HG02642 (cell line): ENCODE results near the gene PIR.

Experiments used
- ATAC-seq: cut with Tn5 transposase; IDR thresholded peaks from one replicate; pipeline ENCODE4 v1.9.1; 2021; ENCODE audit warnings: mild to moderate bottlenecking; ENCODE audit not compliant: unreplicated experiment, poor library complexity

Gene PIR

DNA sequence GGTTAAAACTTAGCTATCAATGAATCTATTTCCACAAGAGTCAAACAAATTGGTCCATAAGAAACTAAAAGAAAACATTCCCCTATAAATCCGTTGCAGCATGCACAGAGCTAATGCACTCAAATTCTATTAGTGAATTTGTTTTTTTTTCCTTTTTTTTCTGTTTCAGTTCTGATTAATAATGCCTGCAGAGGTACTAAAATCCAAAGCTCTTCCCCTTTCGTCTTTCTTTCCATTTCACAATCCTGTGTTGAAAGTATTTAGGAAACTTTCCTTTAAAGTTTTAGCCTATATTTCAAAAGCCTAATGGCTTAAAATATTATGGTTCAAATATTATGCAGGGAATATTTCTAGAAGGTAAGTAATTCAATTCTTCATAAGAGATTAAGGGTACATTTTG, 63.1 kb downstream of the PIR start:
- ATAC-seq, result no peak

DNA sequence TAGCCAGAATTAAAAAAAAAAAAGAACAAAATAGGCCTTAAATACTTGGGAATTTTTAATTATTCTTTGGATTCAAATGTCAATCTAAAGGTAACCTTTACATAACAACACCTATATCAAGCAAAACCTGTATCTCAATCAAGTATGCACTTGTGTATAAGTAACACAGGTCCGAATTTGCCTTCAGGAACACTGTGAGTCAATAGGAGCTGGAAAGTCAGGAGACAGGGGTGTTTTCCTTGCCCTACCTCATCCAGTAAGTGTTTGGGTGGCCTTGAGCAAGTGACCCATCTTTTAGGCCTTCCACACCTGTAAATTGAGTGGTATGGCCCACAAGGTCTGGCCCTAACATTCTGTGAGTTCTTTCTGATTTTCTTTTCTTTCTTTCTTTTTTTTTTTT, 68.1 kb downstream of the PIR start:
- ATAC-seq, result no peak

DNA sequence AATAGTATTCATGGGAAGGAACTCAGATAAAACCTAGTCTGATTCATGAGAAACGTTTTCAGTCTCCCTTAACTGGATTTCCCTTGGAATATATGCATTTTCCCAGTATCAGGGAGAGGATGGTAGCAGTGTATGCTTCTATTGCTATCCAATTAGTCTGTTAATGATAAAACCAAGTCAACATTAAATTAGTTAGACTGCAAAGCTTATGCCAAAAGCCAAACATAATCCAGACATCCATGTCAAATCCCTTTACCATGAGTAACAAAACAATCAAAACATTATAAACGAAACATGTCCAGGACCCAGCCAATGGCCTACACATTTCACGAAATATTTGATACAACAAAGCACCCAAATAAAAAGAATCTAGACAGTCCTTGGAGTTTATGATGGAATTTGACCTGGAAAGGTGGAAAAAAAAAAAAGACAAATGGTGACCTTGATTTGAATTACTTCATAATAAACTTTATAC, 74.4 kb downstream of the PIR start:
- no peak for ATAC-seq

- no peak for ATAC-seq
Observed at GRCh38 chrX:15418041-15418706, 75.0 kb downstream of the PIR start.

DNA sequence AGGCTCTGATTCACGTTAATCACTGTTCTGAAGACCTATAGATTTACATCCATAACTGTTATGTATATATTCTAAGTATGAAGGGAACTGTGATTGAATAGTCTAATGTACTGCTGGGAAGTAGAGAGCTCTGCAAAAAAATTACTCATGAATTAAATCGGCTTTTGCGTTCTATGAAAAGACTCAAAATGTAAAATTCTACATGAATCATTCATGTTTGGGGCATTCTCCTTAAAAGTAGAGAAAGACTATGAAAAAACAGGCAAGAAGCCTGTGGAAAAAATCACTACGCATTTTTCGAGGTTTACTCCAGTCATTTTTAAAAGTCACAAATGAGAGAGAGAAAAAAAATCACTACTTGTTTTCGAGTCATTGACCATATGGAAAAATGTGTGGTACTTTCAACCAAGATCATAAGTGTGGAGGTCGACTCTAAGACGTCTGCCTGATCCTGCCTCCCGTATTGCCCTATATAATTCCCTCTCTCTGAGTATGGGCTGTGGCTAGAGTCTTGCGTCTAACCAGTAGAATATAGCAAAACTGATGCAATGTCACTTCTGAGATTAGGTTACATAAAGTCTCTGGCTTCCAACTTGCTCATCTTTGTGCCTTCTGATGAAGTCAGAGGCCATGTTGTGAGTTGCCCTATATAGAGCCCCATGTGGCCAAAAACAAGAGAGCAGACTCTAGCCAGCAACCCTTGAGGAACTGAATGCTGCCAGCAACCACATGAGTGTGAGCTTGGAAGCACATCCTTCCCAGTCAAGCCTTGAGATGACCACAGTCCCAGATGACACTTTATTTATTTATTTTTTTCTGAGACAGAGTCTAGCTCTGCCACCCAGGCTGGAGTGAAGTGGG, 76.8 kb downstream of the PIR start:
- ATAC-seq, result no peak

GRCh38 chrX:15413101-15413500, 80.0 kb downstream of the PIR start:
- ATAC-seq, result no peak

DNA sequence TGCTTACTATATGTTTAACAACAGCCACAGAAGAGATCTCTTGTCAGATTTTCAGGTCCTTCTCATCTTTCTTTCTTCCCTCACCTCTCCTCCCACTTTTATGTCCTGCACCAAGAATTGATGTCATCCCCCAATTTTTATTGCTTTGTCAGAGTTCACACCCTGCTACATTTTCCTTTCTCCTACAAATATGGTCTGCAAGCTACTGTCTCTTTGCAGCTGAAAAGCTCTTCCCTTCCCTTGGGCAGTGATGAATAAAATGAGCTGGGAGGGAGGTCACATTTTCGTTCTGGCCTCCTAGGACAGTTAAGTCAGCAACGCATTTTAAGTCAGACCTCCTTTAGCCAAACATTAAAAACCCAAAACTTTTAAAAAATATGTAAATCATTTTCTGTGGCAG, 82.2 kb downstream of the PIR start:
- ATAC-seq, result no peak

DNA sequence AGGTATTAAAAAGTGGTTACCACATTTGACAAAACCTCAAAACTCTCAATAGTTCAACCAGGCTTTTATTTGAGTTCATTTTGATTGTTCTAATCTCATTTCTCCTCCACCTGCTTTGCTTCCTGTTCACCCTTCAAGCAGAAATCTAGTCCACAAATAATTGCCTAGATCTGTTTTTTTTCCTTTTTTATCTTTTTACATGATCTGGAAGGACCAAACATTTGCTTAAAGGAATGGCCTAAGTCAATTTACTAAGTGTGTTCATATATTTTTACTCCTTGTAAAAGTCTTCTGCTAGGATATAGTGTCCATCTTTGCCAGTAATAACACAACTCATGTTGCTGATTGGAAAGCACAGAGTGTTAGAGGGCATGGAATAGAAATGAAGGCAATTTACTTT, 82.7 kb downstream of the PIR start:
- ATAC-seq, result no peak

GRCh38 chrX:15405846-15406245, 87.3 kb downstream of the PIR start:
- ATAC-seq, result no peak

GRCh38 chrX:15404401-15405096, 88.6 kb downstream of the PIR start:
- ATAC-seq, result no peak

- ATAC-seq, result no peak
Observed at GRCh38 chrX:15401378-15401777, 91.8 kb downstream of the PIR start.

DNA sequence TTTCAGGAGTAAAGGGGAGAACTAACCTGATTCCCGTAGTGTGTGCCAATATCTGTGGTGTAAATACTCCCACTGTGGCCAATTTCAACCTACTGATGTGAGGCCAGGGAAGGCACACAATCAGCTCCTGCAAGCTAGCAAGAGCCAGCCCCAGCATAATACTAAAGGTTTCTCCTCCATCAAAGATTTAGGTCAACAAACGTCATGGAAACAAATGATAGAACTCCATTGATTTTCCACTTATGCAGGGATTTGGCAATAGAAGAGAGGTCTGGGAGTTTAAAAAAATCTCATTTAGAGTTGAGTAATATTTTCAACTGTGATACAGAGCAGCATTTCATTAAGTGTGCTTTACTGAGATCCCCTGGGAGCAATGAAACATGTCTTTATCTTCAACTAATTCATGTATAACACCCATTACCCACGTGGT, 93.2 kb downstream of the PIR start:
- ATAC-seq, result no peak

GRCh38 chrX:15398874-15399273, 94.3 kb downstream of the PIR start:
- ATAC-seq, result peak; percentile 44

GRCh38 chrX:15395789-15396188, 97.3 kb downstream of the PIR start:
- ATAC-seq, result no peak

GRCh38 chrX:15391850-15392249, 101.3 kb downstream of the PIR start:
- no peak for ATAC-seq

DNA sequence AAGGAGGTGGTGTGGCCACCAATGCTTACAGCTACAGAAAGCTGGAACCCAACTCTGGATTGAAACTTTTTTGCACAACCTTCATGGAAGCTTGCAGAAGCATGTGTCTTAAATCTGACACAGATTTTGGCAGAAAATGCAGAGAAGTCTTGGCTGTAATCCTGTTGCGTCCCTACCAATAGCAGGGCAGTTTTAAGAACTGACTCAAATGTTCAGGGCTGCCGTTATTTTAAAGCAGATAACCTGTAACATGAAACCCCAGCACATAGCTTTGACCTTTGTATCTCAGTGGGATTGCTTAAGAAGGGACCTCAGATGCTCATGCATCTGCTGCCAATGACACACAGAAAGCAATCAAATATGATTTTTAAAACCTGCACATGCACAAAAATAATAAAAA, 108.8 kb downstream of the PIR start, which contains the start of gene VEGFD:
VEGFD (minus strand) TSS at position 110 of the 400 bp plus-strand sequence. CDS start 467 bp downstream, outside the sequence.
- ATAC-seq, result no peak

- no peak for ATAC-seq
Observed at GRCh38 chrX:15382813-15383212, 110.3 kb downstream of the PIR start.

DNA sequence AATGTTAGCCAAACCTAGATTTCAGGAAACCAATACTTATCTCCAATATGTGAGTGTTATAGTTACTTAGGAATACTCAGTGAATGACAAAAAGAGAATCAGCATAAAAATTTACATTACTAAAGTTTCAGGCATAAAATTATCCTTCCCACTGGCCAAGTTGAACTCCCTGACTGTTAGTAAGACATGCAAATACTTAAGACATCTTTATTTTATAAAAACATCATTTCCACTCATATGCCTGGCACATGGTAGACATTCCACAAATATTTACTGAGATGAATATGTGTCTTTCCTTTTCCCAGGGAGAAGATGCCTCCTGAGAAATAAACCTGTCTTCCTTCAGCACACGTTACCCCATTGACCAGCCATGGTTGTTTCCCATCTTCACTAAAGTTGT, 116.2 kb downstream of the PIR start:
- ATAC-seq, result no peak

DNA sequence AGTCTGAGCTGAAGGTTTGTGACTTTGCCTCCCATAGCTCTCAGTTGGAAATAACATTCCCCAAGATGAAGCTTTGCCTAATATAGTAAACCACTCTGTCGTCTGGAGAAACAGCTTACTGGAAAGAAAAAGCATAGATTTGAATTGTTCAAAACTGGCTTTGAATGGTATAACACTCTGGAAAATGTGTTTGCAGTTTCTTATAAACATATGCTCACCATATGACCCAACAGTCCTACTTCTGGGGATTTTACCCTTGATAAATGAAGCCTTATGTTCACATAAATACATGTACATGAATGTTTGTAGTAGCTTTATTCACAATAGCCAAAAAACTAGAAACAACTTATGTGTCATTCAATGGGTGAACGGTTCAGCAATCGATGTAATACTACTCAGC, 119.2 kb downstream of the PIR start:
- ATAC-seq, result no peak

DNA sequence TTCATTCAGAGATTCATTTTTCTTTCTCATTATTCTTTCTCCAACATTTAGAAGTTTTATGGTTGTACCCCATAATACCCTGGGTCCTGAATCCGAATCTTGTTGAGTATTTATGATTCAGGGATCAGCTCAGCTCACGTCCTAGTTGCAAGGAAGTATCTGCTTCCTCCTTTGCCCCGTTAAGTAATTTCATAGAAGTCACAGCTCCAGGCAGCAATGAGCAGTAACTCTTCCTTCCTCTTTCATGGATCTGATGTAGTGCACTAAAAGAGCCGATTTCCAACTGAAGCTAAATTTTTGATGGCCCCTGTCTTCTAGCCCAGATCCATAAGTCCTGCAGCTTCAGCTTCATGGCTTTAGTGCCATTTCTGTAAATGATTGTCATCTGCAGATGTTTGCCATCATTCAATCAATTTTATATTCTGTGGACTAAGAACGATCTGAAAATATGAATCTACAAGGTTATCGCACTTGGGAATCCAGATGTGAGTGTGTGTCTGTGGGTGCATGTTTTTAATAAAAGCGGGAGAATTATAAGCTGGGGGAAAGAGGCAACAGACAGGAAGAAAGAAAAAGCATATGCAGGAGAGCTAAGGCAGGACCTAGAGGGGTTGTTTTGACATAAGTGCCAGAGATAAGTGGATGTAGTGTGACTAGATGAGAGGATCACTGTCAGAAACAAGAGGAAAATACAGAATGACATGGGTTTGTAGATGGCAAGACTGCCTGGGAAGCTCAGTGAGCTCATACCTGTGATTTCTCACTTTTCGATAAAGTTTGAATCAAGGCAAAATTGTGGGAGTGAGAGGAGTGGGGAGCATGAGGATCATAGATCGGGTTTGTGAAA, 126.4 kb downstream of the PIR start:
- ATAC-seq, result no peak
